ENCODE measurements around the gene PDGFRA.
A peak's percentile ranks its signal among the peaks of the same experiment; 100 is the strongest.
"Not testable (repeated sequence)": the region's sequence is repeated elsewhere in the genome, so short reads cannot be mapped to it uniquely, and the experiment has no call there.

Gene PDGFRA

GRCh38 chr4:54322818-54323417 is 93.8 kb downstream of the PDGFRA start:
- DNase-seq, result peak; percentile 78

GRCh38 chr4:54330896-54331295 is 101.8 kb downstream of the PDGFRA start:
- DNase-seq, result no peak

GRCh38 chr4:54332542-54332941 is 103.4 kb downstream of the PDGFRA start:
- DNase-seq, result no peak

- DNase-seq, result no peak
Measured at GRCh38 chr4:54333657-54334056, 104.6 kb downstream of the PDGFRA start.

GRCh38 chr4:54334769-54335168 is 105.7 kb downstream of the PDGFRA start:
- DNase-seq, result not testable (repeated sequence)

GRCh38 chr4:54337009-54337408 is 107.9 kb downstream of the PDGFRA start:
- DNase-seq, result no peak

- DNase-seq, result not testable (repeated sequence)
Measured at GRCh38 chr4:54342067-54342466, 113.0 kb downstream of the PDGFRA start.

All from NCI-H146 (cell line).